ENCODE results near the gene CASTOR2.
"Not testable (repeated sequence)": the region's sequence is repeated elsewhere in the genome, so short reads cannot be mapped to it uniquely, and the experiment has no call there.

- TF ChIP-seq POLR2A, CTCF (IDR thresholded peaks at IDR 0.05): not testable (repeated sequence)
Measured at GRCh38 chr7:74939429-74939828, 25.1 kb upstream of the CASTOR2 start.

Measured in adrenal gland (tissue), 5 donors.